SU-DHL-6 (cell line): ENCODE data around the gene CEP295NL.

Experiments
- EZH2phosphoT487 ChIP-seq: fragments of 200-600 bp; sonication (generic), shearing (Covaris generic); conservative IDR thresholded peaks from 2 replicates; pipeline ENCODE4 v1.6.1; 2018; ENCODE audit warnings: mild to moderate bottlenecking, antibody characterized with exemption, low read length, moderate library complexity, mixed read lengths
- TF ChIP-seq, protein P1 (sequence below): fragments of 200-600 bp; sonication (generic); IDR thresholded peaks from one replicate; pipeline ENCODE4 v1.5.1; 2017; ENCODE audit warnings: antibody characterized with exemption, mild to moderate bottlenecking, low read length, moderate library complexity; ENCODE audit not compliant: insufficient read depth, poor library complexity, severe bottlenecking

DNA sequence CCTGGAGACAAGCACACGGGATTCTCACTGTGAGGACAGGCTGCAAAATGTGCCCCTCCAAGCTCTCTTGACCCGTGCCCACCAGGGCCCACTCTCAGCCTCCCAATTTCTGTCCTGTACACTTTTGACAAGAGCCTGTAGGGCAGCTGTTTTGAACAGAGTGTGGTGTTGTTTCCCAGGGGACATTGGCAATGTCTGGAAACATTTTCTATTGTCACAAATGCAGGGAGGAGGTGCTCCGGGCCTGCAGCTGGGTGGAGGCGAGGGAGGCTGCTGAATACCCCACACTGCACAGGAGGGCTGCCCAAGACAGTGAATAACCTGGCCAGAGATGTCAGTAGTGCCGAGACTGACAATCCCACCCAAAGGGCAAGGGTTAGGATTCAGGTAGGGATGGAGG lies 10.5 kb downstream of the CEP295NL start:
- TF ChIP-seq, protein P1, sequence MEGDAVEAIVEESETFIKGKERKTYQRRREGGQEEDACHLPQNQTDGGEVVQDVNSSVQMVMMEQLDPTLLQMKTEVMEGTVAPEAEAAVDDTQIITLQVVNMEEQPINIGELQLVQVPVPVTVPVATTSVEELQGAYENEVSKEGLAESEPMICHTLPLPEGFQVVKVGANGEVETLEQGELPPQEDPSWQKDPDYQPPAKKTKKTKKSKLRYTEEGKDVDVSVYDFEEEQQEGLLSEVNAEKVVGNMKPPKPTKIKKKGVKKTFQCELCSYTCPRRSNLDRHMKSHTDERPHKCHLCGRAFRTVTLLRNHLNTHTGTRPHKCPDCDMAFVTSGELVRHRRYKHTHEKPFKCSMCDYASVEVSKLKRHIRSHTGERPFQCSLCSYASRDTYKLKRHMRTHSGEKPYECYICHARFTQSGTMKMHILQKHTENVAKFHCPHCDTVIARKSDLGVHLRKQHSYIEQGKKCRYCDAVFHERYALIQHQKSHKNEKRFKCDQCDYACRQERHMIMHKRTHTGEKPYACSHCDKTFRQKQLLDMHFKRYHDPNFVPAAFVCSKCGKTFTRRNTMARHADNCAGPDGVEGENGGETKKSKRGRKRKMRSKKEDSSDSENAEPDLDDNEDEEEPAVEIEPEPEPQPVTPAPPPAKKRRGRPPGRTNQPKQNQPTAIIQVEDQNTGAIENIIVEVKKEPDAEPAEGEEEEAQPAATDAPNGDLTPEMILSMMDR, result no peak
- no peak for TF ChIP-seq EZH2phosphoT487
